Panc1 (cell line): ENCODE measurements around the gene SYNE1.
A peak's percentile ranks its signal among the peaks of the same experiment; 100 is the strongest.

Experiments
- CTCF ChIP-seq: fragments of 450-650 bp; IDR thresholded peaks from 2 replicates; pipeline ENCODE4 v1.5.1; 2017; ENCODE audit warnings: mild to moderate bottlenecking
- REST ChIP-seq, 2 experiments: IDR thresholded peaks; 2 replicates each; pipeline ENCODE4 v1.6.1; 2011 to 2012; ENCODE audit warnings: low read depth in 2 of 2, control low read depth in 1 of 2, low read length in 1 of 2, mild to moderate bottlenecking in 1 of 2, moderate library complexity in 1 of 2; ENCODE audit not compliant: insufficient read depth in 1 of 2

DNA sequence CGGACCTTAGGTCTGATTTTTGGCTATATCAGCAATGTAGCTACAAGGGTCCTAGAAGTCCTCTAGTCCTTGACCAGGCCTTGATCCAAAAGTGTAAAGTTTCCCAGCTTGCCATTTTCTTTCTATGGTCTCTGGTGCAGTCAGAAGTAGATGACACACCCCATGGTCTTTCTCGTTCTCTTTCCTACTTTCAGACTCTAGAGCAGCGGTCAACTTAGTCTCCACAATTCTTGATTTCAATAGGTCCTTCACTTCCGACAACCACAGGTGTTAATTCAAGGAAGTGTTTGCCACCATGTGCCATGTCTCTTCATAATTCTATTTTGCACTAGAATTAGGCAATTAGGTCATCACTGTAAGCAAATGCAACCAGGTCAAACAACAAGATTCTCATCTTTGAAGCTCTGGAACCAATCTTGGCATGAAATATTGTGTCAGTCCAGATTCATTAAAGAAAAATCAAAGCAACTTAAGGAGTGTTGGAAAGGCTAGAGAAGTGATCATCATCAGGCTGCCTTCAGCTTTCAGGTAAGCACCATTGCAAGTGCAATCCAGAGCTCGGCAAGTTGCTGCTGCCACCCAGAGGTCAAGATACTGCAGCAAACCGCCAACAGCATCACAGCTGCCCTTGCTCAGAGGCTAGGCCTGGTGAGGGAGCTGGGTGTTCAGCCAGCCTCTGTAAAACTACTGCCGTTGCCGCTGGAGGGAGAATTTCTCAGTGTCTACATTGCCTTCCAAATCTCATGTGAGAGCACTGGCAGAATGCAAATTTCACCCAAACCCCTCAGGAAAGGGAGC, 5.6 kb upstream of the SYNE1 start:
- peak; percentile 72 for TF ChIP-seq CTCF
- TF ChIP-seq REST (IDR thresholded peaks at IDR 0.05; ENCODE audit: insufficient read depth in 1 of 2, low read depth in 2 of 2, low read length in 1 of 2) = no peak
